NCI-H146 (cell line): ENCODE data around the gene CRYBG1.
"Not testable (repeated sequence)": the region's sequence is repeated elsewhere in the genome, so short reads cannot be mapped to it uniquely, and the experiment has no call there.

Experiments
- DNase-seq: peaks from one replicate; lab custom pipeline; 2025; lab: John Stamatoyannopoulos, UW

CRYBG1 gene

DNA sequence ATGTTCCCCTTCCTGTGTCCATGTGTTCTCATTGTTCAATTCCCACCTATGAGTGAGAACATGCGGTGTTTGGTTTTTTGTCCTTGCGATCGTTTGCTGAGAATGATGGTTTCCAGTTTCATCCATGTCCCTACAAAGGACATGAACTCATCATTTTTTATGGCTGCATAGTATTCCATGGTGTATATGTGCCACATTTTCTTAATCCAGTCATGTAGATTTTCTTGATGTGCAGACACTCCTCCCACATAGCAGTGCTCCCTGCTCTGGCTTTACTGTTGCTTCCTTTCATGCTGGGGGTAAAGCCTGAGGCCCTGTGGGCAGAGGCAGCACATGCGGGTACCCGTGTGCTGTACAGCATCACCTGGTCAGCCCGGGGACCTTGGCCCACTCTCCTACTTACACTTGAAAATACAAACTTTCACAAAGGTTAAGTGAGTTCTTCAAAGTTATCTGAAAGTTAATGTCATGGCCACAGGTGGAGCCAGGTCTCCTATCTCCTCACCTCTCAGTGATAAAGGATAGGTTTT is 188.5 kb downstream of the CRYBG1 start:
- not testable (repeated sequence) for DNase-seq

GRCh38 chr6:106549521-106549920 is 189.0 kb downstream of the CRYBG1 start:
- DNase-seq: no peak

DNA sequence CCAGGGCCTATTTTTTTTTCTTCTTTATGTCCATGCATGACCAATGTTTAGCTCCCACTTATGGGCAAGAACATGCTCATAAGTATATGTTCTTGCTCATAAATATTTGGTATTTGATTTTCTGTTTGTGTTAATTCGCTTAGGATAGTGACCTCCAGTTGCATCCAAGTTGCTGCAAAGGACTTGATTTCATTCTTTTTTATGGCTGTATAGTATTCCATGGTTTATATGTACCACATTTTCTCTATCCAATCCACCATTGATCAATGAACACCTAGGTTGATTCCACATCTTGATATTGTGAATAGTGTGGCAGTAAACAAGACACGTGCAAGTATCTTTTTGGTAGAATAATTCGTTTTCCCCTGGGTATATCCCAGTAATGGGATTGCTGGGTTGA is 190.6 kb downstream of the CRYBG1 start:
- DNase-seq: no peak

- DNase-seq: no peak
Observed at GRCh38 chr6:106553440-106553839, 192.9 kb downstream of the CRYBG1 start.

- DNase-seq: no peak
Observed at GRCh38 chr6:106555767-106556166, 195.2 kb downstream of the CRYBG1 start.

GRCh38 chr6:106556368-106556960 is 195.9 kb downstream of the CRYBG1 start:
- DNase-seq: no peak

GRCh38 chr6:106557837-106558236 is 197.3 kb downstream of the CRYBG1 start:
- DNase-seq: no peak

DNA sequence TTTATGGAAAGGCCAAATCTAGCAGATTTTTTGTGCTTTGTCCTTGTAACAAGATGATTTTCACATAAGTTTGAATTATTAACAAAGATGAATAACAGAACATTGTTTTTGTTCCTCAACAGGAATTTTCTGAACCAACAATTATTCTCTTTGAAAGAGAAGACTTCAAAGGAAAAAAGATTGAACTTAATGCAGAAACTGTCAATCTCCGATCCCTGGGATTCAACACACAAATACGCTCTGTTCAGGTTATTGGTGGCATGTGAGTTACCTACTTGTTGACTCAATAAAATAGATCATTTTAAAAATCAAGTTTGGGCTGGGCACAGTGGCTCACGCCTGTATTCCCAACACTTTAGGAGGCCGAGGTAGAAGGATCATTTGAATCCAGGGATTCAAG is 197.8 kb downstream of the CRYBG1 start:
- no peak for DNase-seq

DNA sequence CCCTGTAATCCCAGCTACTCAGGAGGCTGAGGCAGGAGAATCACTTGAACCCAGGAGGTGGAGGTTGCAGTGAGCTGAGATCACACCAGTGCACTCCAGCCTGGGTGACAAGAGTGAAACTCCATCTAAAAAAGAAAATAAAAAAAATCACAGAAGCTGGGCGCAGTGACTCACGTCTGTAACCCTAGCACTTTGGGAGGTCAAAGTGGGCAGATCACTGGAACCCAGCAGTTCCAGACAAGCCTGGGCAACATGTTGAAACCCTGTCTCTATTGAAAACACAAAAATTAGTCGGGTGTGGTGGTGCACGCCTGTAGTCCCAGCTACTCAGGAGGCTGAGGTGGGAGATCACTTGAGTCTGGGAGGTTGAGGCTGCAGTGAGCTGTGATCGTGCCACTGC is 199.1 kb downstream of the CRYBG1 start:
- not testable (repeated sequence) for DNase-seq

- no peak for DNase-seq
Observed at GRCh38 chr6:106560996-106561685, 200.6 kb downstream of the CRYBG1 start.

DNA sequence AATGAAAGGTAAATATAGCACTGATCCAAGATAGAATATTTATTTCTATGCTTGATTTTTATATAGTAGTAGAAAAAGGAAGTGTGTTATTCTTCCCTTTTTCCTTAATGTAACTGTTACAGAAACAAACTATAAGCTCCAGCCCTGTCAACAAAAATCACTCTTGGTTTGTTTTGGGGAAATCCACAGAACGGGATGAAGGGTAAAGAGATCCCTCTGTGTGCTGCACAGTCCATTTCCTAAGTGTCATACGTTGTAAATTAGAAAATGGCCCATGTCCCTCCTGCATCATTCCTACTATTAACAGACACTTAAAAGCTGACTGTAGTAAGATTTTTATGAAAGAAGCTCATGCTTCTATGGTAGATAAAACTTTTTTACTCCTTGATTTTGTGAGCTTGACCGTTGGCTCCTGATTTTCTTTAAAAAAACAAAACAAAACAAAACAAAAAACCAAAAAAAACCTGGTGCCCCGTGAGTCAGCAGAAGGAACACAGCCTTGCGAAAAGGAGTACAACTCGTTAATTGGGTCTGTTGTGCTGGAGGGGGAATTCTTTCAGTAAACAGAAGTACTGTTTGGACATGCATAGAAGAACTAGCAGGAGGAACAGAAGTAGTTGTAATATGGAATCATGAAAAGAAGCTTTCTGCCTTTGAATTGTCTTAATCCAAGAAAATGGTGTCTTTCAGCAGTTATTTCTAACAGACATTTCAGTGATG is 201.3 kb downstream of the CRYBG1 start:
- DNase-seq: no peak

- DNase-seq: no peak
Observed at GRCh38 chr6:106563614-106564013, 203.1 kb downstream of the CRYBG1 start.

DNA sequence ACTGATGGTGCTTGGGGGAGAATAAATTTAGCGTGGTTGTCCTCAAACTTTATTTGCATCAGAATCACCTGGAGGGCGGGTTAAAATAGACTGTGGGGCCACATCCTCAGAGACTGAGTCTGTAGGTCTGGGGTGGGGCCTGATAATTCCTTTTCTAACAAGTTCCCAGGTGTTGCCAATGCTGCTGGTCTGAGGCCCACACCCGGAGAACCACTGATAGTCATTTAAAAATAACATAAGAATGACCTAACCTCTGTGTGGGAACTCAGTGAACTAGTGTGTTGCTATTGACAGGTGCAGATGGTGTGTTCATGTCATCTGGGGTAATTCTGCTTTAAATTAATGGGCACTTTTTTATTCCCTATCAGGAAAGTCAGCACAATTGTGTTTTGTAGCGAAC is 204.0 kb downstream of the CRYBG1 start:
- no peak for DNase-seq

DNA sequence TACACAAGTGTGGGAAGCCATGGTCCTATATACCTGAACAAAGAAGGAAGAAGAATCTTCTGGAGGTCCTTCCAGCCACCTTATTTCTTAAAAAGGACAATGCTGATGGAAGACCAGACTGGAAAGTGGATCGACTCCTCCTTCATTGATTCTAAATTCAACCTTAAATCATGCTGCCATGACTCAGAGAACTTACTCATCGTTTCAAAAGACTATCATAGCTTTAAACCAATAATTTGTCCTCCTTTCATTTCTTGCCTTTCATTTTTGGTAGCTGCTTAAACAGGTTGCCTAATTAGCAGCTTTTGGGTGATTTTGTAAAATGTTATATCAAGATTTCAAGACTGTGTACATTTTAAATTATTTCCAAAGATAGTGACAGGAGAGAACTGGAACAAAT is 208.0 kb downstream of the CRYBG1 start:
- DNase-seq: no peak

GRCh38 chr6:106569428-106569827 is 208.9 kb downstream of the CRYBG1 start:
- no peak for DNase-seq

GRCh38 chr6:106572436-106572835 is 211.9 kb downstream of the CRYBG1 start:
- no peak for DNase-seq

- DNase-seq: no peak
Observed at GRCh38 chr6:106572875-106573585, 212.5 kb downstream of the CRYBG1 start.

GRCh38 chr6:106574741-106575458 is 214.4 kb downstream of the CRYBG1 start:
- DNase-seq: peak; percentile 46

DNA sequence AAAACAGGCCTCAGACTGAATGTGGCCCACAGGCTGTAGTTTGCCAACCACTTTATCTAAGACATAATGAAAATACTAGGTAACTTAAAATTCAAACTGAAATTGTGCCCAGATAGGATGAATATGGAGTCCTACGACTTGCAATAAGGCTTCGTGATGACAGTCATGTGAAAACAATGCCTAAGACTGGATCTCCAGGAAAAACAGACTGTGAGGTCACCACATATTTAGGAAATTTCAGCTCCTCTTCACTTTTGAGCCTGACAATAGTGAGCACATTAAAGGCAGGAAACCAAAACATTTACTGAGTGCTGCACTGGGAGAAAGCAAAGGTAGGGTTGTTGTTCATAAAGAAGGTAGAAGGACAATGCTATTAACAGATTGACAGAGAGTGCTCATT is 218.8 kb downstream of the CRYBG1 start:
- no peak for DNase-seq

- DNase-seq: no peak
Observed at GRCh38 chr6:106581468-106581867, 221.0 kb downstream of the CRYBG1 start.

GRCh38 chr6:106586815-106587415 is 226.4 kb downstream of the CRYBG1 start:
- no peak for DNase-seq
